ENCODE data around the gene FGF5.
"Not testable (repeated sequence)": the region's sequence is repeated elsewhere in the genome, so short reads cannot be mapped to it uniquely, and the experiment has no call there.

Gene FGF5

GRCh38 chr4:80264825-80265224, 1.6 kb upstream of the FGF5 start:
- ATAC-seq (no peak), DNase-seq (ENCODE audit: low spot score in 2 of 2) (no peak)
- Mint-ChIP-seq H3K27ac (no peak overlapping the region), H3K9me3 (no peaks in the 10 kb centered on the region), H3K4me3 (no peak overlapping the region), H3K36me3 (no peaks in the 10 kb centered on the region), H3K4me1 (peaks cover 25% of the 10 kb centered on the region)

- H3K36me3 Mint-ChIP-seq, result no peaks in the 10 kb centered on the region
- H3K9me3 Mint-ChIP-seq, result no peaks in the 10 kb centered on the region
- H3K27ac Mint-ChIP-seq, result no peak overlapping the region
- peaks cover 25% of the 10 kb centered on the region for H3K4me1 Mint-ChIP-seq
- H3K4me3 Mint-ChIP-seq, result peak overlapping the region; percentile 77
- ATAC-seq, result no peak
- no peak for DNase-seq (ENCODE audit: low spot score in 2 of 2)
Observed at GRCh38 chr4:80265571-80266252, 752 bp upstream of the FGF5 start.

GRCh38 chr4:80266902-80267380, 477 bp downstream of the FGF5 start:
- peak overlapping the region; percentile 71 for H3K27ac Mint-ChIP-seq
- ATAC-seq (peak; percentile 20), DNase-seq (ENCODE audit: low spot score in 2 of 2) (no peak)
- H3K4me1 Mint-ChIP-seq, result peaks cover 25% of the 10 kb centered on the region
- H3K36me3 Mint-ChIP-seq, result no peaks in the 10 kb centered on the region
- H3K4me3 Mint-ChIP-seq, result peak overlapping the region; percentile 77
- H3K9me3 Mint-ChIP-seq, result no peaks in the 10 kb centered on the region

- Mint-ChIP-seq H3K9me3 (no peaks in the 10 kb centered on the region), H3K36me3 (no peaks in the 10 kb centered on the region), H3K4me3 (no peak overlapping the region), H3K27ac (no peak overlapping the region), H3K4me1 (peaks cover 25% of the 10 kb centered on the region)
- DNase-seq (ENCODE audit: low spot score in 2 of 2), result no peak
- ATAC-seq, result peak; percentile 31
Observed at GRCh38 chr4:80268081-80268823, 1.8 kb downstream of the FGF5 start.

- ATAC-seq, result no peak
- Mint-ChIP-seq H3K36me3 (no peaks in the 10 kb centered on the region), H3K9me3 (no peaks in the 10 kb centered on the region), H3K4me3 (no peak overlapping the region), H3K4me1 (peaks cover 25% of the 10 kb centered on the region), H3K27ac (no peak overlapping the region)
- DNase-seq (ENCODE audit: low spot score in 2 of 2), result no peak
Observed at GRCh38 chr4:80268936-80269335, 2.5 kb downstream of the FGF5 start.

GRCh38 chr4:80270321-80270720, 3.9 kb downstream of the FGF5 start:
- DNase-seq (ENCODE audit: low spot score in 2 of 2), result no peak
- peaks cover 25% of the 10 kb centered on the region for H3K4me1 Mint-ChIP-seq

GRCh38 chr4:80270868-80271267, 4.4 kb downstream of the FGF5 start:
- H3K36me3 Mint-ChIP-seq, result no peaks in the 10 kb centered on the region
- DNase-seq (ENCODE audit: low spot score in 2 of 2) (no peak), ATAC-seq (no peak)
- no peaks in the 10 kb centered on the region for H3K9me3 Mint-ChIP-seq
- H3K4me1 Mint-ChIP-seq, result peaks cover 20% of the 10 kb centered on the region
- no peak overlapping the region for H3K27ac Mint-ChIP-seq
- H3K4me3 Mint-ChIP-seq, result no peak overlapping the region

More at GRCh38 chr4:80270321-80270720, 3.9 kb downstream of the FGF5 start:
- H3K27ac Mint-ChIP-seq, result no peak overlapping the region
- H3K36me3 Mint-ChIP-seq, result no peaks in the 10 kb centered on the region
- H3K4me3 Mint-ChIP-seq, result no peak overlapping the region
- no peaks in the 10 kb centered on the region for H3K9me3 Mint-ChIP-seq
- no peak for ATAC-seq

GRCh38 chr4:80271801-80272200, 5.3 kb downstream of the FGF5 start:
- DNase-seq (ENCODE audit: low spot score in 2 of 2) (no peak), ATAC-seq (no peak)
- Mint-ChIP-seq H3K9me3 (no peaks in the 10 kb centered on the region), H3K4me1 (peaks cover 10% of the 10 kb centered on the region), H3K27ac (no peak overlapping the region), H3K36me3 (no peaks in the 10 kb centered on the region), H3K4me3 (no peak overlapping the region)

- DNase-seq (ENCODE audit: low spot score in 2 of 2) (no peak), ATAC-seq (no peak)
- no peaks in the 10 kb centered on the region for H3K36me3 Mint-ChIP-seq
- no peaks in the 10 kb centered on the region for H3K4me1 Mint-ChIP-seq
- H3K9me3 Mint-ChIP-seq, result no peaks in the 10 kb centered on the region
- no peak overlapping the region for H3K4me3 Mint-ChIP-seq
- no peak overlapping the region for H3K27ac Mint-ChIP-seq
Observed at GRCh38 chr4:80276931-80277330, 10.5 kb downstream of the FGF5 start.

- DNase-seq (ENCODE audit: low spot score in 2 of 2) (no peak), ATAC-seq (no peak)
- Mint-ChIP-seq H3K36me3 (no peaks in the 10 kb centered on the region), H3K27ac (no peak overlapping the region), H3K9me3 (no peaks in the 10 kb centered on the region), H3K4me1 (no peaks in the 10 kb centered on the region), H3K4me3 (no peak overlapping the region)
Observed at GRCh38 chr4:80279751-80280150, 13.3 kb downstream of the FGF5 start.

- DNase-seq (ENCODE audit: low spot score in 2 of 2) (no peak), ATAC-seq (no peak)
- no peaks in the 10 kb centered on the region for H3K9me3 Mint-ChIP-seq
- no peak overlapping the region for H3K4me3 Mint-ChIP-seq
- no peaks in the 10 kb centered on the region for H3K36me3 Mint-ChIP-seq
- H3K27ac Mint-ChIP-seq, result no peak overlapping the region
- H3K4me1 Mint-ChIP-seq, result no peaks in the 10 kb centered on the region
Observed at GRCh38 chr4:80286451-80286850, 20.0 kb downstream of the FGF5 start.

GRCh38 chr4:80290665-80291064, 24.2 kb downstream of the FGF5 start:
- not testable (repeated sequence) for ATAC-seq; H3K4me1 Mint-ChIP-seq; H3K4me3 Mint-ChIP-seq; DNase-seq (ENCODE audit: low spot score in 2 of 2); H3K9me3 Mint-ChIP-seq; H3K27ac Mint-ChIP-seq; H3K36me3 Mint-ChIP-seq

- no peak for ATAC-seq
- DNase-seq (ENCODE audit: low spot score in 2 of 2), result no peak
- Mint-ChIP-seq H3K4me3 (no peak overlapping the region), H3K9me3 (no peaks in the 10 kb centered on the region), H3K4me1 (no peaks in the 10 kb centered on the region), H3K27ac (no peak overlapping the region), H3K36me3 (no peaks in the 10 kb centered on the region)
Observed at GRCh38 chr4:80294206-80294605, 27.7 kb downstream of the FGF5 start.

- Mint-ChIP-seq H3K27ac (no peak overlapping the region), H3K9me3 (no peaks in the 10 kb centered on the region), H3K4me3 (no peak overlapping the region), H3K4me1 (no peaks in the 10 kb centered on the region), H3K36me3 (no peaks in the 10 kb centered on the region)
- DNase-seq (ENCODE audit: low spot score in 2 of 2) (no peak), ATAC-seq (no peak)
Observed at GRCh38 chr4:80295336-80295735, 28.9 kb downstream of the FGF5 start.

GRCh38 chr4:80295826-80296225, 29.4 kb downstream of the FGF5 start:
- Mint-ChIP-seq H3K4me3 (no peak overlapping the region), H3K4me1 (no peaks in the 10 kb centered on the region), H3K27ac (no peak overlapping the region), H3K36me3 (no peaks in the 10 kb centered on the region), H3K9me3 (no peaks in the 10 kb centered on the region)
- ATAC-seq, result no peak
- DNase-seq (ENCODE audit: low spot score in 2 of 2), result no peak

GRCh38 chr4:80301884-80302283, 35.4 kb downstream of the FGF5 start:
- Mint-ChIP-seq H3K9me3 (no peaks in the 10 kb centered on the region), H3K27ac (no peak overlapping the region), H3K4me1 (no peaks in the 10 kb centered on the region), H3K36me3 (no peaks in the 10 kb centered on the region), H3K4me3 (no peak overlapping the region)
- no peak for DNase-seq (ENCODE audit: low spot score in 2 of 2)
- ATAC-seq, result no peak

All from stimulated activated effector memory CD8-positive, alpha-beta T cell treated with anti-CD3 and anti-CD28 coated beads, Interleukin-12 subunit alpha, Interleukin-12 subunit beta, amount 100 ng/mL, for 72 hours (primary cell).